GM12801 (cell line): ENCODE results near the gene CDKN2AIP.

Experiments used
- TF ChIP-seq, protein P1 (sequence below): IDR thresholded peaks from one replicate; pipeline ENCODE4 v1.5.1; 2011; ENCODE audit warnings: control low read depth; ENCODE audit not compliant: insufficient read length; ENCODE audit errors: extremely low read depth

The CDKN2AIP gene

GRCh38 chr4:183400035-183400434 lies 44.4 kb upstream of the CDKN2AIP start:
- TF ChIP-seq, protein P1, sequence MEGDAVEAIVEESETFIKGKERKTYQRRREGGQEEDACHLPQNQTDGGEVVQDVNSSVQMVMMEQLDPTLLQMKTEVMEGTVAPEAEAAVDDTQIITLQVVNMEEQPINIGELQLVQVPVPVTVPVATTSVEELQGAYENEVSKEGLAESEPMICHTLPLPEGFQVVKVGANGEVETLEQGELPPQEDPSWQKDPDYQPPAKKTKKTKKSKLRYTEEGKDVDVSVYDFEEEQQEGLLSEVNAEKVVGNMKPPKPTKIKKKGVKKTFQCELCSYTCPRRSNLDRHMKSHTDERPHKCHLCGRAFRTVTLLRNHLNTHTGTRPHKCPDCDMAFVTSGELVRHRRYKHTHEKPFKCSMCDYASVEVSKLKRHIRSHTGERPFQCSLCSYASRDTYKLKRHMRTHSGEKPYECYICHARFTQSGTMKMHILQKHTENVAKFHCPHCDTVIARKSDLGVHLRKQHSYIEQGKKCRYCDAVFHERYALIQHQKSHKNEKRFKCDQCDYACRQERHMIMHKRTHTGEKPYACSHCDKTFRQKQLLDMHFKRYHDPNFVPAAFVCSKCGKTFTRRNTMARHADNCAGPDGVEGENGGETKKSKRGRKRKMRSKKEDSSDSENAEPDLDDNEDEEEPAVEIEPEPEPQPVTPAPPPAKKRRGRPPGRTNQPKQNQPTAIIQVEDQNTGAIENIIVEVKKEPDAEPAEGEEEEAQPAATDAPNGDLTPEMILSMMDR, result no peak

DNA sequence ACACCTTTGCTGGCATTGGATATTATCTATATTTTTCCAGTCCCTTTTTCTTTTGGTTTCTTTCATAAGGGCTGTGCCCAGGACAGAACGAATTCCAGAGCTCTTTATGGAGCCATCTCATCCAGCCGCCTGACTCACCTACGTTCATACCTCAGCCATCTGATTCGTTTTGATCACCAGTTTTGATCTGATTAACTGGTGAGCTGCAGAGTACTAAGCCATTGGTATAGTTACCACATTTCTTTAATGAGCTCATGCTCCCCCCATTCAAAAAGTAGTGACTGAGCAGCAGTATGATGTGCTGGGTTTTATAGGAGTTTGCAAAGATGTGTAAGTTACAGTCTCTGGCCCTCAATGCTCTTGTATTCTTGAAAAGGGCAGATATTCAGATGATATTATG lies 43.0 kb upstream of the CDKN2AIP start:
- TF ChIP-seq, protein P1, result no peak

GRCh38 chr4:183402771-183403170 lies 41.7 kb upstream of the CDKN2AIP start:
- TF ChIP-seq, protein P1, result no peak

GRCh38 chr4:183403486-183403885 lies 41.0 kb upstream of the CDKN2AIP start:
- TF ChIP-seq, protein P1, result no peak

DNA sequence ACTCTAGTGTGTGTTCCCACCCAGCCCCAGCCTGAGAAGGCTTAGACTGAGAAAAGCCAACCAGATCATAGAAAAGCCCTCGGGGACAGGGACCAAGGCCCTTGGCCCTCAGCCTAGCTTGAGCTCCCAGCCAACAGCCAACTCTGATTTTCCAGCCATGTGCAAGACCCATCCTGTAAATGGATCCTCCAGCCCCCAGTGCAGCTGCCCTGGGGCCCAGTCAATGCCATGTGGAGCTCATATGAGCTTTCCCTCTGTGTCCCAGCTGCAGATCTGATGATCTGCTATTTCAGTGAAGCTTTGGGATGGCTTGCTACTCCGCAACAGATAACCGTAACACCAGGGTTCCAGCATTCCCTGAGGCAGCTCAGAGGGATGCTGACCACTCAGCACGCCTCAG lies 40.5 kb upstream of the CDKN2AIP start:
- TF ChIP-seq, protein P1, result no peak

- TF ChIP-seq, protein P1, result no peak
Measured at GRCh38 chr4:183405303-183405702, 39.1 kb upstream of the CDKN2AIP start.

- TF ChIP-seq, protein P1, result no peak
Measured at GRCh38 chr4:183407128-183407585, 37.3 kb upstream of the CDKN2AIP start.
